Mesenchymal stem cell (in vitro differentiated cells and primary cell): Measurements from ENCODE around the gene EPS8L3.

ENCODE experiments used
- DNase-seq: peaks from one replicate; pipeline ENCODE4 v3.0.0-alpha.2; 2013
- H2AFZ ChIP-seq: one replicate; pipeline ENCODE4 v1.6.1; 2013; ENCODE audit warnings: low read depth, mild to moderate bottlenecking, control low read depth, inconsistent platforms, low read length, moderate library complexity
- H2AK5ac ChIP-seq: 2 replicates; pipeline ENCODE4 v1.6.1; 2013; ENCODE audit warnings: low read length, moderate library complexity, mild to moderate bottlenecking, inconsistent platforms; ENCODE audit not compliant: severe bottlenecking
- H2BK120ac ChIP-seq: one replicate; pipeline ENCODE4 v1.6.1; 2013; ENCODE audit warnings: low read depth, mild to moderate bottlenecking, inconsistent platforms, low read length, moderate library complexity
- H2BK12ac ChIP-seq, 2 experiments: one replicate each; pipeline ENCODE4 v1.6.1; 2013; ENCODE audit warnings: inconsistent platforms in 2 of 2, low read length in 2 of 2, mild to moderate bottlenecking in 2 of 2, moderate library complexity in 2 of 2, control low read depth in 1 of 2
- H2BK15ac ChIP-seq: one replicate; pipeline ENCODE4 v1.6.1; 2013; ENCODE audit warnings: mild to moderate bottlenecking, low read depth, inconsistent platforms; ENCODE audit not compliant: poor library complexity, severe bottlenecking
- H2BK5ac ChIP-seq: 2 replicates; pipeline ENCODE4 v1.6.1; 2013; ENCODE audit warnings: low read depth, mild to moderate bottlenecking, low read length, control low read depth, inconsistent platforms; ENCODE audit not compliant: poor library complexity, severe bottlenecking
- H3K14ac ChIP-seq, 2 experiments: one replicate each; pipeline ENCODE4 v1.6.1; 2013; ENCODE audit warnings: inconsistent platforms in 2 of 2, low read length in 2 of 2, control low read depth in 1 of 2, mild to moderate bottlenecking in 1 of 2, moderate library complexity in 1 of 2
- H3K18ac ChIP-seq, 2 experiments: one replicate each; pipeline ENCODE4 v1.6.1; 2013; ENCODE audit warnings: inconsistent platforms in 2 of 2, low read length in 2 of 2, control low read depth in 1 of 2, low read depth in 1 of 2, mild to moderate bottlenecking in 1 of 2
- H3K23ac ChIP-seq, 2 experiments: one replicate each; pipeline ENCODE4 v1.6.1; 2013; ENCODE audit warnings: inconsistent platforms in 2 of 2, low read length in 2 of 2, mild to moderate bottlenecking in 2 of 2, moderate library complexity in 2 of 2, control low read depth in 1 of 2
- H3K27ac ChIP-seq: 2 replicates; pipeline ENCODE4 v1.5.1; 2013; ENCODE audit warnings: mild to moderate bottlenecking, moderate library complexity, low read length, control low read depth, inconsistent platforms; ENCODE audit not compliant: poor library complexity, severe bottlenecking
- H3K27me3 ChIP-seq, 2 experiments: 2 replicates each; pipeline versions ENCODE4 v1.6.1 to v1.7.0; 2013; ENCODE audit warnings: low read length in 2 of 2, mild to moderate bottlenecking in 2 of 2, moderate library complexity in 2 of 2, control low read depth in 1 of 2, inconsistent platforms in 1 of 2; ENCODE audit not compliant: control insufficient read depth in 1 of 2, insufficient read depth in 1 of 2
- H3K36me3 ChIP-seq, 2 experiments: 2 replicates each; pipeline versions ENCODE4 v1.6.1 to v1.7.0; 2013; ENCODE audit warnings: low read length in 2 of 2, control low read depth in 1 of 2, inconsistent platforms in 1 of 2, low read depth in 1 of 2, mild to moderate bottlenecking in 1 of 2; ENCODE audit not compliant: insufficient read depth in 2 of 2, control insufficient read depth in 1 of 2
- H3K4ac ChIP-seq, 2 experiments: one replicate each; pipeline ENCODE4 v1.6.1; 2013; ENCODE audit warnings: inconsistent platforms in 2 of 2, low read length in 2 of 2, mild to moderate bottlenecking in 2 of 2, moderate library complexity in 2 of 2, control low read depth in 1 of 2, low read depth in 1 of 2
- H3K4me1 ChIP-seq: 2 replicates; pipeline ENCODE4 v1.6.1; 2013; ENCODE audit warnings: low read depth, low read length, control low read depth; ENCODE audit not compliant: control insufficient read depth, insufficient read depth
- H3K4me2 ChIP-seq: 2 replicates; pipeline ENCODE4 v1.6.1; 2013; ENCODE audit warnings: low read length, mild to moderate bottlenecking, inconsistent platforms; ENCODE audit not compliant: poor library complexity, severe bottlenecking
- H3K4me3 ChIP-seq, 2 experiments: 2 replicates each; pipeline versions ENCODE4 v1.5.1 to v1.7.0; 2013; ENCODE audit warnings: low read length in 2 of 2, mild to moderate bottlenecking in 2 of 2, control low read depth in 1 of 2, low read depth in 1 of 2; ENCODE audit not compliant: insufficient read depth in 1 of 2
- H3K79me1 ChIP-seq: replicated peaks from 2 replicates; pipeline ENCODE4 v1.6.1; 2013; ENCODE audit warnings: mild to moderate bottlenecking, control low read depth, low read length, inconsistent platforms; ENCODE audit not compliant: poor library complexity, severe bottlenecking
- H3K9ac ChIP-seq: 2 replicates; pipeline ENCODE4 v1.7.0; 2013; ENCODE audit warnings: mild to moderate bottlenecking, low read length, moderate library complexity
- H3K9me3 ChIP-seq: 2 replicates; pipeline ENCODE4 v1.7.0; 2013; ENCODE audit warnings: mild to moderate bottlenecking, low read length; ENCODE audit not compliant: control insufficient read depth
- H4K8ac ChIP-seq: one replicate; pipeline ENCODE4 v1.6.1; 2013; ENCODE audit warnings: inconsistent platforms, mild to moderate bottlenecking, low read length, moderate library complexity
- H4K91ac ChIP-seq: one replicate; pipeline ENCODE4 v1.6.1; 2013; ENCODE audit warnings: mild to moderate bottlenecking, low read length, inconsistent platforms
- WGBS: methylation state at CpG from one replicate; pipeline ENCODE4 v1.1.7; 2013; ENCODE audit warnings: mixed read lengths; 5-methylcytosine and 5-hydroxymethylcytosine counted together

EPS8L3 gene

GRCh38 chr1:109765896-109766615 lies 2.3 kb upstream of the EPS8L3 start:
- no peak overlapping the region for H2BK12ac ChIP-seq
- no peaks in the 10 kb centered on the region for H3K79me1 ChIP-seq
- no peak overlapping the region for H3K4me3 ChIP-seq
- H2AFZ ChIP-seq, result no peak overlapping the region
- H3K27ac ChIP-seq, result no peak overlapping the region
- no peak overlapping the region for H4K8ac ChIP-seq
- H2AK5ac ChIP-seq, result no peak overlapping the region
- H3K36me3 ChIP-seq, result no peaks in the 10 kb centered on the region
- WGBS, result 86% methylated on average over 9 of the region's 13 CpGs
- H3K14ac ChIP-seq, result no peak overlapping the region
- DNase-seq, result no peak
- peak overlapping the region in 1 of 2 experiments; percentile 18 for H3K18ac ChIP-seq
- no peak overlapping the region for H3K23ac ChIP-seq
- H3K4me2 ChIP-seq, result no peak overlapping the region
- H2BK120ac ChIP-seq, result no peak overlapping the region
- H3K27me3 ChIP-seq, result peaks cover 7 to 13% of the 10 kb centered on the region in 2 experiments
- peak overlapping the region; percentile 30 for H4K91ac ChIP-seq
- H3K4me1 ChIP-seq, result peaks cover 6% of the 10 kb centered on the region
- H3K9ac ChIP-seq, result no peak overlapping the region
- no peaks in the 10 kb centered on the region for H3K9me3 ChIP-seq
- no peak overlapping the region for H3K4ac ChIP-seq
- no peak overlapping the region for H2BK15ac ChIP-seq
- H2BK5ac ChIP-seq, result no peak overlapping the region

GRCh38 chr1:109765483-109765815 lies 1.7 kb upstream of the EPS8L3 start:
- Histone ChIP-seq H3K27ac (no peak overlapping the region), H3K18ac (peak overlapping the region in 1 of 2 experiments; percentile 18), H4K8ac (no peak overlapping the region), H3K23ac (no peak overlapping the region), H4K91ac (peak overlapping the region; percentile 30), H3K36me3 (no peaks in the 10 kb centered on the region), H3K79me1 (no peaks in the 10 kb centered on the region), H3K9ac (no peak overlapping the region), H2BK5ac (no peak overlapping the region), H2BK120ac (no peak overlapping the region), H3K4me1 (peaks cover 6% of the 10 kb centered on the region), H3K4me3 (no peak overlapping the region), H2AK5ac (no peak overlapping the region), H3K4me2 (no peak overlapping the region), H3K9me3 (no peaks in the 10 kb centered on the region), H3K27me3 (peaks cover 7 to 13% of the 10 kb centered on the region in 2 experiments), H2AFZ (no peak overlapping the region), H3K4ac (no peak overlapping the region), H2BK12ac (no peak overlapping the region), H2BK15ac (peak overlapping the region; percentile 27), H3K14ac (no peak overlapping the region)
- no peak for DNase-seq
- WGBS, result 89% methylated on average over 4 of the region's 4 CpGs

- Histone ChIP-seq H2BK120ac (no peak overlapping the region), H3K18ac (no peak overlapping the region), H2AFZ (no peak overlapping the region), H3K36me3 (no peaks in the 10 kb centered on the region), H3K27ac (no peak overlapping the region), H3K9ac (no peak overlapping the region), H4K91ac (no peak overlapping the region), H2BK15ac (peak overlapping the region; percentile 27), H2BK12ac (no peak overlapping the region), H3K27me3 (peaks cover 7 to 13% of the 10 kb centered on the region in 2 experiments), H3K4ac (peak overlapping the region in 1 of 2 experiments; percentile 32), H3K23ac (no peak overlapping the region), H3K14ac (peak overlapping the region in 1 of 2 experiments; percentile 11), H3K79me1 (no peaks in the 10 kb centered on the region), H4K8ac (no peak overlapping the region), H2BK5ac (no peak overlapping the region), H3K4me1 (peaks cover 5% of the 10 kb centered on the region), H3K9me3 (no peaks in the 10 kb centered on the region), H3K4me2 (no peak overlapping the region), H2AK5ac (no peak overlapping the region), H3K4me3 (no peak overlapping the region)
- 96% methylated on average over 8 of the region's 13 CpGs for WGBS
- no peak for DNase-seq
Measured at GRCh38 chr1:109764561-109765482, 1.1 kb upstream of the EPS8L3 start.
